ENCODE results near the gene TFEC.

- no peak for TF ChIP-seq CTCF (IDR thresholded peaks at IDR 0.05; ENCODE audit: poor library complexity, severe bottlenecking)
- no peak for TF ChIP-seq EZH2 (IDR thresholded peaks at IDR 0.05; ENCODE audit: borderline replicate concordance, insufficient read depth, low read length, poor library complexity, severe bottlenecking)
- no peak for TF ChIP-seq REST (IDR thresholded peaks at IDR 0.05; ENCODE audit: borderline replicate concordance)
- no peak for TF ChIP-seq MXI1 (conservative IDR thresholded peaks at IDR 0.05; ENCODE audit: poor library complexity, severe bottlenecking)
- no peak for TF ChIP-seq EP300 (conservative IDR thresholded peaks at IDR 0.05; ENCODE audit: poor library complexity, severe bottlenecking)
- no peak for TF ChIP-seq POLR2AphosphoS5 (IDR thresholded peaks at IDR 0.05)
- TF ChIP-seq RAD21 (conservative IDR thresholded peaks at IDR 0.05), result no peak
- no peak for TF ChIP-seq TAF1 (IDR thresholded peaks at IDR 0.05; ENCODE audit: low read depth)
- TF ChIP-seq SMC3 (conservative IDR thresholded peaks at IDR 0.05; ENCODE audit: poor library complexity), result no peak
These were observed 68.2 kb downstream of the TFEC start for GRCh38 chr7:115962340-115962739.

All from neural cell (in vitro differentiated cells).